Measurements from ENCODE around the gene RPS6KA6. TPM values are rescaled to one million over a fixed set of nuclear protein-coding genes. Genes with fewer than 3 reads are reported as not detected.

The RPS6KA6 gene
- total RNA-seq, 2 experiments from 2014 or later, result not detected

- no peaks in the 10 kb centered on the region for H3K36me3 Mint-ChIP-seq (ENCODE audit: low read depth)
- no peak overlapping the region for H3K4me3 Mint-ChIP-seq
- ATAC-seq (ENCODE audit: poor library complexity), result no peak
- H3K27ac Mint-ChIP-seq, result no peak overlapping the region
- no peaks in the 10 kb centered on the region for H3K9me3 ChIP-seq (ENCODE audit: control insufficient read depth in 1 of 2, insufficient read depth in 1 of 2, low read length in 2 of 2)
- no peaks in the 10 kb centered on the region for H3K27me3 Mint-ChIP-seq
- H3K9me3 Mint-ChIP-seq, result no peaks in the 10 kb centered on the region
- H3K27me3 ChIP-seq (ENCODE audit: control insufficient read depth in 1 of 2, insufficient read depth in 2 of 2, low read length in 2 of 2), result no peaks in the 10 kb centered on the region
- ChIA-PET CTCF (no interaction called here), POLR2A (no interaction called here)
- H3K4me1 ChIP-seq (ENCODE audit: insufficient read depth, low read length), result no peaks in the 10 kb centered on the region
- H3K36me3 ChIP-seq (ENCODE audit: insufficient read depth, low read length), result no peaks in the 10 kb centered on the region
- intact Hi-C loops (cut with DNase I, micrococcal nuclease), result no loop called here
- no peak for TF ChIP-seq CTCF (IDR thresholded peaks at IDR 0.05)
- no peak overlapping the region for H3K4me3 ChIP-seq (ENCODE audit: low read length)
- no peaks in the 10 kb centered on the region for H3K4me1 Mint-ChIP-seq (ENCODE audit: low read depth)
- H3K27ac ChIP-seq (ENCODE audit: low read depth in 1 of 2, low read length in 2 of 2), result no peak overlapping the region
- no peak for DNase-seq
These were observed 28.9 kb upstream of the RPS6KA6 start for GRCh38 chrX:84216881-84217280.

- Histone ChIP-seq H3K4me1 (ENCODE audit: insufficient read depth, low read length) (no peaks in the 10 kb centered on the region), H3K9me3 (ENCODE audit: control insufficient read depth in 1 of 2, insufficient read depth in 1 of 2, low read length in 2 of 2) (no peaks in the 10 kb centered on the region), H3K27me3 (ENCODE audit: control insufficient read depth in 1 of 2, insufficient read depth in 2 of 2, low read length in 2 of 2) (no peaks in the 10 kb centered on the region), H3K36me3 (ENCODE audit: insufficient read depth, low read length) (no peaks in the 10 kb centered on the region), H3K4me3 (ENCODE audit: low read length) (no peak overlapping the region), H3K27ac (ENCODE audit: low read depth in 1 of 2, low read length in 2 of 2) (no peak overlapping the region)
- intact Hi-C loops (cut with DNase I, micrococcal nuclease), result no loop called here
- ChIA-PET POLR2A (no interaction called here), CTCF (no interaction called here)
- TF ChIP-seq CTCF (IDR thresholded peaks at IDR 0.05), result no peak
- no peak for ATAC-seq (ENCODE audit: poor library complexity)
- Mint-ChIP-seq H3K9me3 (no peaks in the 10 kb centered on the region), H3K36me3 (ENCODE audit: low read depth) (no peaks in the 10 kb centered on the region), H3K27ac (no peak overlapping the region), H3K4me1 (ENCODE audit: low read depth) (no peaks in the 10 kb centered on the region), H3K4me3 (no peak overlapping the region), H3K27me3 (no peaks in the 10 kb centered on the region)
- no peak for DNase-seq
These were observed 28.4 kb upstream of the RPS6KA6 start for GRCh38 chrX:84216406-84216805.

GRCh38 chrX:84205276-84205675 is 17.3 kb upstream of the RPS6KA6 start:
- ChIA-PET POLR2A (no interaction called here), CTCF (no interaction called here)
- Mint-ChIP-seq H3K9me3 (no peaks in the 10 kb centered on the region), H3K4me1 (ENCODE audit: low read depth) (no peaks in the 10 kb centered on the region), H3K27ac (no peak overlapping the region), H3K4me3 (no peak overlapping the region), H3K27me3 (no peaks in the 10 kb centered on the region), H3K36me3 (ENCODE audit: low read depth) (no peaks in the 10 kb centered on the region)
- no peaks in the 10 kb centered on the region for H3K27me3 ChIP-seq (ENCODE audit: control insufficient read depth in 1 of 2, insufficient read depth in 2 of 2, low read length in 2 of 2)
- no peak overlapping the region for H3K27ac ChIP-seq (ENCODE audit: low read depth in 1 of 2, low read length in 2 of 2)
- ATAC-seq (ENCODE audit: poor library complexity), result no peak
- no peak for DNase-seq
- H3K36me3 ChIP-seq (ENCODE audit: insufficient read depth, low read length), result no peaks in the 10 kb centered on the region
- no peaks in the 10 kb centered on the region for H3K4me1 ChIP-seq (ENCODE audit: insufficient read depth, low read length)
- intact Hi-C loops (cut with DNase I, micrococcal nuclease), result no loop called here
- no peaks in the 10 kb centered on the region for H3K9me3 ChIP-seq (ENCODE audit: control insufficient read depth in 1 of 2, insufficient read depth in 1 of 2, low read length in 2 of 2)
- no peak for TF ChIP-seq CTCF (IDR thresholded peaks at IDR 0.05)
- H3K4me3 ChIP-seq (ENCODE audit: low read length), result no peak overlapping the region
